Activated naive CD4-positive, alpha-beta T cell treated with anti-CD3 and anti-CD28 coated beads, Interleukin-2, amount 50 U/mL, for 72 hours (primary cell): ENCODE data around the gene PCDHB5. TPM values are rescaled to one million over a fixed set of nuclear protein-coding genes. Genes with fewer than 3 reads are reported as not detected.
A peak's percentile ranks its signal among the peaks of the same experiment; 100 is the strongest.
"Not testable (repeated sequence)": the region's sequence is repeated elsewhere in the genome, so short reads cannot be mapped to it uniquely, and the experiment has no call there.

Source experiments
- ATAC-seq, 2 donors: fragments of 150-1000 bp; cut with Tn5 transposase; 2 replicates each; pipeline ENCODE4 v1.10.0; 2021; ENCODE audit warnings: mild to moderate bottlenecking in 2 of 2, moderate library complexity in 2 of 2
- DNase-seq, 2 donors: peaks; one replicate each; pipeline ENCODE4 v3.0.0; 2021 to 2022; ENCODE audit warnings: low spot score in 2 of 2
- H3K27ac Mint-ChIP-seq, 2 donors: one replicate each; pipeline ENCODE4 v1.8.0; 2022; ENCODE audit warnings: mild to moderate bottlenecking in 2 of 2, mixed read lengths in 2 of 2
- H3K36me3 Mint-ChIP-seq, 2 donors: one replicate each; pipeline ENCODE4 v1.8.0; 2022; ENCODE audit warnings: mixed read lengths in 2 of 2
- H3K9me3 Mint-ChIP-seq, 2 donors: one replicate each; pipeline ENCODE4 v1.8.0; 2022; ENCODE audit warnings: mixed read lengths in 2 of 2
- total RNA-seq, 2 donors: library from RNA; stranded (reverse); gene quantifications; one replicate each; pipeline ENCODE4 v1.2.3, GENCODE V29; 2022

Gene PCDHB5
- total RNA-seq, result under 1 TPM in 1 of 2 donors, not detected in 1; 0.08 TPM

DNA sequence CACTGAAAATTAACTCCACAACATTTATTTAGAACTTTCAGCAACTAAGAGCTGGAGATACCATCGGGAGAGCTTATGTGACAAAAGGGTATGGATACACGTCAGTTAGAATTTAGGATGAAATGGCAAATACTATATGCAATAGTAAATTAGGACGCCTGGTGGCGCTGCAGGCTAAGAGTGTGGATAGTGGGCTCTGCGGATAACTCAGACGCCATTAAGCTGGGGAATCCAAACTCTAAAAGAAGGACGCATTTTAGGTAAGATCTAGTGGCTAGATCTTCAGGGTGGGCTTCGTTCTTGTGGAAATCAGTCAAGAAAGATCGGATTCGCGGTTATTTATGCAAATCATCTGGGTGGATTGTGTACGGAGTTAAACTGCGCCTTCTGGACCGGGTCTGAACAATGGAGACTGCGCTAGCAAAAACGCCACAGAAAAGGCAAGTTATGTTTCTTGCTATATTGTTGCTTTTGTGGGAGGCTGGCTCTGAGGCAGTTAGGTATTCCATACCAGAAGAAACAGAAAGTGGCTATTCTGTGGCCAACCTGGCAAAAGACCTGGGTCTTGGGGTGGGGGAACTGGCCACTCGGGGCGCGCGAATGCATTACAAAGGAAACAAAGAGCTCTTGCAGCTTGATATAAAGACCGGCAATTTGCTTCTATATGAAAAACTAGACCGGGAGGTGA, at the start of gene PCDHB5:
PCDHB5 (plus strand) TSS at position 177 of the 688 bp plus-strand sequence; CDS start at position 406, 229 bp downstream.
- H3K36me3 Mint-ChIP-seq, result peaks cover 28 to 32% of the 10 kb centered on the region in 2 donors
- H3K27ac Mint-ChIP-seq, result no peak within 1 kb of the TSS
- DNase-seq (no peak), ATAC-seq (no peak)
- H3K9me3 Mint-ChIP-seq, result peaks cover 13 to 31% of the 10 kb centered on the region in 2 donors

DNA sequence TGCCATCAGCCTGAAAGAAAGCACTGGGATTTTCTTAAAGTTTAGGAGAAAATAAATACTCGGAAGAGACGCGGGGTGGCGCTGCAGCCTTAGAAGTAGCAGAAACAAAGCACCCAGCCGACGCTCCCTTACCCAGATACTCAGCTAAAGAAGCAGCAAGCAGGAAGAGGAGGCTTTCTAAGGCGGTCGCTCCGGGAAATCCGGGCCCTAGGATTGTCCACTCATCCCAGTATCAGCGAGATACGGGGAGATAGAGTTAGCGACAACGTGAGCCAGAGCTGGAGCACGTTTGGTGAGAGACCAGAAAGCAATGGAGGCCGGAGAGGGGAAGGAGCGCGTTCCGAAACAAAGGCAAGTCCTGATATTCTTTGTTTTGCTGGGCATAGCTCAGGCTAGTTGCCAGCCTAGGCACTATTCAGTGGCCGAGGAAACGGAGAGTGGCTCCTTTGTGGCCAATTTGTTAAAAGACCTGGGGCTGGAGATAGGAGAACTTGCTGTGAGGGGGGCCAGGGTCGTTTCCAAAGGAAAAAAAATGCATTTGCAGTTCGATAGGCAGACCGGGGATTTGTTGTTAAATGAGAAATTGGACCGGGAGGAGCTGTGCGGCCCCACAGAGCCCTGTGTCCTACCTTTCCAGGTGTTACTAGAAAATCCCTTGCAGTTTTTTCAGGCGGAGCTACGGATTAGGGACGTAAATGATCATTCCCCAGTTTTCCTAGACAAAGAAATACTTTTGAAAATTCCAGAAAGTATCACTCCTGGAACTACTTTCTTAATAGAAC, 40.3 kb upstream of the PCDHB5 start, which contains the start of gene PCDHB2:
PCDHB2 (plus strand) TSS at position 135 of the 782 bp plus-strand sequence; CDS start at position 311, 176 bp downstream.
- Mint-ChIP-seq H3K9me3 (peaks cover 14 to 16% of the 10 kb centered on the region in 2 donors), H3K27ac (no peak within 1 kb of the TSS), H3K36me3 (peaks cover 18 to 29% of the 10 kb centered on the region in 2 donors)
- DNase-seq, result no peak
- ATAC-seq, result no peak

- DNase-seq, result no peak
- ATAC-seq, result no peak
- no peak overlapping the region for H3K27ac Mint-ChIP-seq
- H3K36me3 Mint-ChIP-seq, result peaks cover 23 to 33% of the 10 kb centered on the region in 2 donors
- H3K9me3 Mint-ChIP-seq, result peaks cover 16 to 21% of the 10 kb centered on the region in 2 donors
Observed at GRCh38 chr5:141095263-141095641, 39.8 kb upstream of the PCDHB5 start.

DNA sequence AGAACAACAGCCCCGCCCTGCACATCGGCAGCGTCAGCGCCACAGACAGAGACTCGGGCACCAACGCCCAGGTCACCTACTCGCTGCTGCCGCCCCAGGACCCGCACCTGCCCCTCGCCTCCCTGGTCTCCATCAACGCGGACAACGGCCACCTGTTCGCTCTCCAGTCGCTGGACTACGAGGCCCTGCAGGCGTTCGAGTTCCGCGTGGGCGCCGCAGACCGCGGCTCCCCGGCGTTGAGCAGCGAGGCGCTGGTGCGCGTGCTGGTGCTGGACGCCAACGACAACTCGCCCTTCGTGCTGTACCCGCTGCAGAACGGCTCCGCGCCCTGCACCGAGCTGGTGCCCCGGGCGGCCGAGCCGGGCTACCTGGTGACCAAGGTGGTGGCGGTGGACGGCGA, 38.8 kb upstream of the PCDHB5 start:
- Mint-ChIP-seq H3K36me3 (peaks cover 32 to 36% of the 10 kb centered on the region in 2 donors), H3K9me3 (peaks cover 20 to 25% of the 10 kb centered on the region in 2 donors)
- ATAC-seq, H3K27ac Mint-ChIP-seq, DNase-seq: not testable (repeated sequence)

GRCh38 chr5:141096586-141096985, 38.4 kb upstream of the PCDHB5 start:
- not testable (repeated sequence) for ATAC-seq

DNA sequence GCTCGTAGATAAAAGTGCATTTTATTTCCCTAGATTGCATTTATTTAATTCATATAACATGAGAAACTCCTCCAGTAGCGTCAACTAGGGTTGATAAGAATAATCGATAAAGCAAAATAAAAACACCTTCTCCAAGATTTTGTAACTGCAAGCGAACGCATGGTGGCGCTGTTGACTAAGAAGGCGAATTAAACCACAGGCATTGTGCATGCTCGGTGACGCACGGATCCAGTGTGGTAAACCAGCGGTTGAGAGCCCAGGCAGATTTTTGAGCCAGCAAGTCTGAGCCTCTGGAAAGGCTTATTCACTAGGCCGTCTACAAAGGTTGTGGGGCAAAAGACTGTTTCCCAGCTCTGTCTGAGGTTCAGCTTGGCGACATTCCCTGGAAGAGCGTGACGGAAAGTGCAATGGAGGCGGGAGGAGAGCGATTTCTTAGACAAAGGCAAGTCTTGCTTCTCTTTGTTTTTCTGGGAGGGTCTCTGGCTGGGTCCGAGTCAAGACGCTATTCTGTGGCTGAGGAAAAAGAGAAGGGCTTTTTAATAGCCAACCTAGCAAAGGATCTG, 34.7 kb upstream of the PCDHB5 start, which contains the start of gene PCDHB3:
PCDHB3 (plus strand) TSS at position 231 of the 563 bp plus-strand sequence; CDS start at position 408, 177 bp downstream.
- peak within 1 kb of the TSS in 1 of 2 donors; percentile 65 for H3K27ac Mint-ChIP-seq
- H3K36me3 Mint-ChIP-seq, result peaks cover 29 to 31% of the 10 kb centered on the region in 2 donors
- ATAC-seq (peak; percentile 34 to 44), DNase-seq (peak in 1 of 2 donors; percentile 41)
- peaks cover 9 to 14% of the 10 kb centered on the region in 2 donors for H3K9me3 Mint-ChIP-seq

More at GRCh38 chr5:141096586-141096985, 38.4 kb upstream of the PCDHB5 start:
- not testable (repeated sequence) for H3K27ac Mint-ChIP-seq, DNase-seq
- Mint-ChIP-seq H3K36me3 (peaks cover 37 to 40% of the 10 kb centered on the region in 2 donors), H3K9me3 (peaks cover 20 to 25% of the 10 kb centered on the region in 2 donors)

GRCh38 chr5:141101059-141101458, 33.9 kb upstream of the PCDHB5 start:
- no peak for ATAC-seq
- H3K36me3 Mint-ChIP-seq, result peaks cover 23 to 31% of the 10 kb centered on the region in 2 donors
- H3K9me3 Mint-ChIP-seq, result peaks cover 9 to 14% of the 10 kb centered on the region in 2 donors
- H3K27ac Mint-ChIP-seq, result no peak overlapping the region
- DNase-seq, result no peak

GRCh38 chr5:141102070-141102469, 32.9 kb upstream of the PCDHB5 start:
- not testable (repeated sequence) for H3K27ac Mint-ChIP-seq, ATAC-seq
- peaks cover 9 to 14% of the 10 kb centered on the region in 2 donors for H3K9me3 Mint-ChIP-seq

DNA sequence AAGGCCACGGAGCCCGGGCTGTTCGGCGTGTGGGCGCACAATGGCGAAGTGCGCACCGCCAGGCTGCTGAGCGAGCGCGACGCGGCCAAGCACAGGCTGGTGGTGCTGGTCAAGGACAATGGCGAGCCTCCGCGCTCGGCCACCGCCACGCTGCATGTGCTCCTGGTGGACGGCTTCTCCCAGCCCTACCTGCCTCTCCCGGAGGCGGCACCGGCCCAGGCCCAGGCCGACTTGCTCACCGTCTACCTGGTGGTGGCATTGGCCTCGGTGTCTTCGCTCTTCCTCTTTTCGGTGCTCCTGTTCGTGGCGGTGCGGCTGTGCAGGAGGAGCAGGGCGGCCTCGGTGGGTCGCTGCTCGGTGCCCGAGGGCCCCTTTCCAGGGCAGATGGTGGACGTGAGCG, 32.5 kb upstream of the PCDHB5 start:
- H3K36me3 Mint-ChIP-seq, result peaks cover 23 to 28% of the 10 kb centered on the region in 2 donors
- peaks cover 9 to 14% of the 10 kb centered on the region in 2 donors for H3K9me3 Mint-ChIP-seq
- not testable (repeated sequence) for H3K27ac Mint-ChIP-seq, DNase-seq, ATAC-seq

More at GRCh38 chr5:141102070-141102469, 32.9 kb upstream of the PCDHB5 start:
- H3K36me3 Mint-ChIP-seq, result peaks cover 23 to 28% of the 10 kb centered on the region in 2 donors
- DNase-seq, result not testable (repeated sequence)

DNA sequence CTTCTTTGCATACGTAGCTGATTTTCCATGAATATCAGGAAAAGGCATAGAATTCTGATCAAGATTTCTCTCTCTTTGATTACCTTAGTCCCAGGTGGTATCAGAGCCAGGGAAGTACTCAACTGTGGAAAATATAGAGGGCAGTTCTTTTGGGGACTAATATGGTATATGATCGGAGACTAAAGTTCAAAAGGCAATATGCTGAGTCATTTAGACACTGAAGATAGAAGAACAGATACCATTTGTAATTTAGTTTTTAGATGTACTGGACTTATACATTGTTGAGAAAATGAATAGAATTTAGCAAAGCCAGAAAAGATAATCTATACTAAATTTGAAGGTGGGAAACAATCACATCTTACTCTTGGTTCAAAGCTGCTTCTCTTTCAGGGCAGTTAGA, 29.7 kb upstream of the PCDHB5 start:
- DNase-seq (no peak), ATAC-seq (no peak)
- H3K27ac Mint-ChIP-seq, result no peak overlapping the region
- H3K9me3 Mint-ChIP-seq, result peaks cover 3 to 6% of the 10 kb centered on the region in 2 donors
- peaks cover 18 to 19% of the 10 kb centered on the region in 2 donors for H3K36me3 Mint-ChIP-seq

DNA sequence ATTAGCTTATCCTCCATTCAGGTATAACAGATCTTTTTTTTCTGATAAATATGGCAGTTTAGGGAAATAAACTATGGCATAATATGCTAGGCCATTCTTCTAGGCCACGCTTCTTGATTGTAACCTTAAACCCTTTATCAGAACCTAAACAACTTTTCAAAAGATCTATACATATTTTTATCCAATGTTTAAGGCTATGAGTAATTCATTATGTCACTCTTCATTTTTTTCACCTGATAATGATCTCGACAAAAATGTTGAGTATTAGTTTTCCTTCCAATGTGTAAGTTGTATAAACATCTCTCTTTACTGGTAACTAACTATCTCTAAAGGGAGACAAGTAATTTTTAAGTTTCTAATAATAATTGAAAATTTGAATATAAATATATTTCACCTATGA, 15.8 kb upstream of the PCDHB5 start:
- no peak for ATAC-seq
- Mint-ChIP-seq H3K9me3 (peaks cover 16 to 19% of the 10 kb centered on the region in 2 donors), H3K36me3 (peaks cover 21 to 22% of the 10 kb centered on the region in 2 donors), H3K27ac (no peak overlapping the region)
- no peak for DNase-seq

- H3K9me3 Mint-ChIP-seq, result peaks cover 7 to 11% of the 10 kb centered on the region in 2 donors
- no peak within 1 kb of the TSS for H3K27ac Mint-ChIP-seq
- ATAC-seq (no peak), DNase-seq (no peak)
- H3K36me3 Mint-ChIP-seq, result peaks cover 19 to 22% of the 10 kb centered on the region in 2 donors
Observed at GRCh38 chr5:141121563-141121962, 13.4 kb upstream of the PCDHB5 start, which contains the start of gene PCDHB4. Gene PCDHB4, plus strand, starts transcription at chr5:141121818. Its CDS starts 181 bp downstream, at chr5:141121999.

GRCh38 chr5:141121985-141122384, 13.0 kb upstream of the PCDHB5 start:
- peaks cover 19 to 22% of the 10 kb centered on the region in 2 donors for H3K36me3 Mint-ChIP-seq
- DNase-seq (no peak), ATAC-seq (no peak)
- peaks cover 7 to 11% of the 10 kb centered on the region in 2 donors for H3K9me3 Mint-ChIP-seq
- H3K27ac Mint-ChIP-seq, result no peak overlapping the region

- Mint-ChIP-seq H3K9me3 (peaks cover 7 to 11% of the 10 kb centered on the region in 2 donors), H3K36me3 (peaks cover 19 to 22% of the 10 kb centered on the region in 2 donors)
- not testable (repeated sequence) for DNase-seq, H3K27ac Mint-ChIP-seq, ATAC-seq
Observed at GRCh38 chr5:141123396-141124135, 11.4 kb upstream of the PCDHB5 start.

DNA sequence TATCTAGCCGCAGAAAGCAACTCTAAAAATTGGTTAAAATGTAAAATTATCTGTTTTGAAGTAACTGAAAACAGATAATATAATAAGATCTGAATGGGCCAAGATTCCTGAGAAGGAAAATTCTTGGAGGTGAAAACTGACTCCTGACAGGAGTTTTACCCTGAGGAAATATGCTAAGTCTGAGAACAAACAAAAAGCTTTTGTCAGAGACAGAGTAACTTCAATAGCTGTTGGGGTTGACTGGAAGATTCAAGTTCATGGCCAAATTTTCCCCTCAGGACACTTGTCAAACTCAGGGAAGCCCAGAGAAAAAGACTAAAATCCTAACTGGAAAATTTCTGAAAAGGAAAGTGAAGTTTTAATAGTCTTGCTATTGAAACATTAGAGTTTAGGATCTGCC, 7.7 kb upstream of the PCDHB5 start:
- peaks cover 10 to 15% of the 10 kb centered on the region in 2 donors for H3K36me3 Mint-ChIP-seq
- DNase-seq (no peak), ATAC-seq (no peak)
- peaks cover 6 to 7% of the 10 kb centered on the region in 2 donors for H3K9me3 Mint-ChIP-seq
- no peak overlapping the region for H3K27ac Mint-ChIP-seq
